ENCODE data around the gene TUBGCP2. TPM values are rescaled to one million over a fixed set of nuclear protein-coding genes. Genes with fewer than 3 reads are reported as not detected.
A peak's percentile ranks its signal among the peaks of the same experiment; 100 is the strongest.

Gene TUBGCP2
- polyA plus RNA-seq, 1 donor (not counting 4 experiments of a cell fraction or from before 2014, with no cell fraction given): 55.8 TPM

DNA sequence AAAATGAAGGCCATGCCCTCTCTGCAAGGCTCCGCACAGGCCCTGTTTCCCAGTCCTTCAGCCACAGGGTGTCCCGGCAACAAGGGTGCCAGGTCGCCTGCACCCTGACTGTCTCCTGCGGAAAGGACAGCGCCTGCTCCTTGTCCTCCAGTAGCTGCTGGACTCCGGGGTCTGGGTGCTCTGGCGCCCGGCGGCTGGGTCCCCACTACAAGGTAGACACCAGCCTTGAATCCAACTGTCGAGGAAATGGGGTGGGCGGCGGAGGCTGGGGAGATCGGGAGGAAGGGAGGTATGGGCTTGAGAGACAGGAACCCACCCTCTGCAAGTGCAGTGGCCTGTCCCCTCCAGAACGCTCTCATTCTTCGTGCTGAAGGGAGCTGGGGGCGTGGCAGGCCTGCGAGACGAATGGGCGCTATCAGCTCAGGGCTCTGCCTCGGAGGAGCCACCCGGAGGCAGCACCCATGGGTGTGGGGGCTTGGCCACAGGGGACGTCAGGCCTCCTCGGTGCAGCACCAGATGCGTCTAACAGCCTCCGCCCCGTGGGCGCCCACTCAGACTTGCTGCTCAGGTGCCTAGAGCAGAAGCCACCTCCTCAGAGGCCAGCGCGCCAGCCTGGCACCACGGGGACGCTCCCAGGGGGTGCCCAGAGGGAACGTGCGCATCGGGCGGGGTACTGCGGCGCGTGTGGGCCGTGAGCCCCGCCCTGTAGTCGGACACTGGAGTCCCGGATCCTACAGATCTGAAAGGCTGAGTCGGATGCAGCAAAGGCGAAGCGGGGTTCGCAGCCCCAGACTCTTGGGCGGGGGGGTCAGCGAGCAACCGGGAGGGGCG lies 47.6 kb downstream of the TUBGCP2 start:
- H2AFZ ChIP-seq (ENCODE audit: control insufficient read depth, low read length): no peak overlapping the region
- H3K9me3 ChIP-seq (ENCODE audit: control insufficient read depth, low read depth, low read length): no peaks in the 10 kb centered on the region
- peak overlapping the region; percentile 23 to 60 (median 35) for H3K4me3 ChIP-seq (ENCODE audit: control insufficient read depth in 2 of 3, extremely low read depth in 1 of 3, insufficient read depth in 2 of 3, low read depth in 1 of 3, low read length in 3 of 3)
- no peaks in the 10 kb centered on the region for H3K9me1 ChIP-seq (ENCODE audit: control insufficient read depth, extremely low read depth, insufficient read depth, low read length)
- H3K79me2 ChIP-seq (ENCODE audit: control insufficient read depth, insufficient read depth, low read length): no peaks in the 10 kb centered on the region
- peak overlapping the region; percentile 35 for H3K4me2 ChIP-seq (ENCODE audit: control insufficient read depth, extremely low read depth, insufficient read depth, low read depth, low read length)
- peaks cover 62% of the 10 kb centered on the region for H3K4me1 ChIP-seq (ENCODE audit: control insufficient read depth, extremely low read depth, insufficient read depth, low read length)
- peaks cover 4% of the 10 kb centered on the region for H4K20me1 ChIP-seq (ENCODE audit: control insufficient read depth, extremely low read depth, insufficient read depth, low read length)
- DNase-seq (ENCODE audit: low read depth, low spot score) (no peak), FAIRE-seq (no peak)
- dilution Hi-C loops (cut with MboI; ENCODE audit: extremely low pct_ligation_motif_present, low sequenced_read_pairs): no loop called here
- H3K9ac ChIP-seq (ENCODE audit: control insufficient read depth, extremely low read depth, insufficient read depth, low read length): peak overlapping the region; percentile 63
- H3K36me3 ChIP-seq (ENCODE audit: control insufficient read depth in 2 of 2, extremely low read depth in 1 of 2, insufficient read depth in 2 of 2, low read length in 2 of 2): peaks cover 10 to 20% of the 10 kb centered on the region in 2 experiments
- TF ChIP-seq, protein P1, sequence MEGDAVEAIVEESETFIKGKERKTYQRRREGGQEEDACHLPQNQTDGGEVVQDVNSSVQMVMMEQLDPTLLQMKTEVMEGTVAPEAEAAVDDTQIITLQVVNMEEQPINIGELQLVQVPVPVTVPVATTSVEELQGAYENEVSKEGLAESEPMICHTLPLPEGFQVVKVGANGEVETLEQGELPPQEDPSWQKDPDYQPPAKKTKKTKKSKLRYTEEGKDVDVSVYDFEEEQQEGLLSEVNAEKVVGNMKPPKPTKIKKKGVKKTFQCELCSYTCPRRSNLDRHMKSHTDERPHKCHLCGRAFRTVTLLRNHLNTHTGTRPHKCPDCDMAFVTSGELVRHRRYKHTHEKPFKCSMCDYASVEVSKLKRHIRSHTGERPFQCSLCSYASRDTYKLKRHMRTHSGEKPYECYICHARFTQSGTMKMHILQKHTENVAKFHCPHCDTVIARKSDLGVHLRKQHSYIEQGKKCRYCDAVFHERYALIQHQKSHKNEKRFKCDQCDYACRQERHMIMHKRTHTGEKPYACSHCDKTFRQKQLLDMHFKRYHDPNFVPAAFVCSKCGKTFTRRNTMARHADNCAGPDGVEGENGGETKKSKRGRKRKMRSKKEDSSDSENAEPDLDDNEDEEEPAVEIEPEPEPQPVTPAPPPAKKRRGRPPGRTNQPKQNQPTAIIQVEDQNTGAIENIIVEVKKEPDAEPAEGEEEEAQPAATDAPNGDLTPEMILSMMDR (optimal IDR thresholded peaks at IDR 0.05 in 1 of 3, IDR thresholded peaks at IDR 0.05 in 1 of 3, conservative IDR thresholded peaks at IDR 0.05 in 1 of 3; ENCODE audit: extremely low read depth in 1 of 3, insufficient read depth in 2 of 3, low read length in 3 of 3): no peak
- no peak for TF ChIP-seq EZH2 (IDR thresholded peaks at IDR 0.05; ENCODE audit: low read length)
- no peaks in the 10 kb centered on the region for H3K27me3 ChIP-seq (ENCODE audit: control insufficient read depth, extremely low read depth, insufficient read depth, low read length)
- H3K27ac ChIP-seq (ENCODE audit: control insufficient read depth, insufficient read depth, low read length): peak overlapping the region; percentile 4

GRCh38 chr10:133259602-133259989 lies 49.1 kb downstream of the TUBGCP2 start:
- H3K9me3 ChIP-seq (ENCODE audit: control insufficient read depth, low read depth, low read length): no peaks in the 10 kb centered on the region
- no peaks in the 10 kb centered on the region for H3K27me3 ChIP-seq (ENCODE audit: control insufficient read depth, extremely low read depth, insufficient read depth, low read length)
- H3K36me3 ChIP-seq (ENCODE audit: control insufficient read depth in 2 of 2, extremely low read depth in 1 of 2, insufficient read depth in 2 of 2, low read length in 2 of 2): peaks cover 7 to 20% of the 10 kb centered on the region in 2 experiments
- TF ChIP-seq, protein P1 (optimal IDR thresholded peaks at IDR 0.05 in 1 of 3, IDR thresholded peaks at IDR 0.05 in 1 of 3, conservative IDR thresholded peaks at IDR 0.05 in 1 of 3; ENCODE audit: extremely low read depth in 1 of 3, insufficient read depth in 2 of 3, low read length in 3 of 3): no peak
- no peak for TF ChIP-seq EZH2 (IDR thresholded peaks at IDR 0.05; ENCODE audit: low read length)
- dilution Hi-C loops (cut with MboI; ENCODE audit: extremely low pct_ligation_motif_present, low sequenced_read_pairs): no loop called here
- peak overlapping the region; percentile 70 for H3K4me2 ChIP-seq (ENCODE audit: control insufficient read depth, extremely low read depth, insufficient read depth, low read depth, low read length)
- no peak for DNase-seq (ENCODE audit: low read depth, low spot score)
- no peak overlapping the region for H2AFZ ChIP-seq (ENCODE audit: control insufficient read depth, low read length)
- H3K4me1 ChIP-seq (ENCODE audit: control insufficient read depth, extremely low read depth, insufficient read depth, low read length): peaks cover 57% of the 10 kb centered on the region
- H3K79me2 ChIP-seq (ENCODE audit: control insufficient read depth, insufficient read depth, low read length): no peaks in the 10 kb centered on the region
- H3K9me1 ChIP-seq (ENCODE audit: control insufficient read depth, extremely low read depth, insufficient read depth, low read length): no peaks in the 10 kb centered on the region
- no peak overlapping the region for H3K4me3 ChIP-seq (ENCODE audit: control insufficient read depth in 2 of 3, extremely low read depth in 1 of 3, insufficient read depth in 2 of 3, low read depth in 1 of 3, low read length in 3 of 3)
- FAIRE-seq: no peak
- peak overlapping the region; percentile 71 for H3K27ac ChIP-seq (ENCODE audit: control insufficient read depth, insufficient read depth, low read length)
- H4K20me1 ChIP-seq (ENCODE audit: control insufficient read depth, extremely low read depth, insufficient read depth, low read length): peaks cover 4% of the 10 kb centered on the region
- peak overlapping the region; percentile 68 for H3K9ac ChIP-seq (ENCODE audit: control insufficient read depth, extremely low read depth, insufficient read depth, low read length)

Measured in keratinocyte (primary cell).